Measurements from ENCODE around the gene KIT.

Gene KIT

DNA sequence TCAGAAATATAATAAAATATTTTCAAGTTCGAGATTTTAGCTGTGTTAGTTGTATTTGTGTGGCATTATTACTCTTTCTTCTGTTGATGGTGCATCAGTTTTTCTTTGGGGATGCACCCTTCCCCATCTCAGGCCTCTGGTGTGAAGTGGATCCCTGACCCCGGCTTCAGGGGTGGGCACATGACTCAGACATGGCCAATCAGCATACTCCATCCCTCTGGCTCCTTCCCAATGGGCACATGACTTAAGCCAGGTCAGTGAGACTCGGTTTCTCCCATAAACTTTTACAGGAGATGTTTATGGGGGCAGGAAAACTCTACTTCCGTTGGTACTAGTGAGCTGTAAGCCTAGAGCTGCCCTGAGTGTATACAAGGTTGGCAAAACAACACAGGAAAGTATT is 3.0 kb upstream of the KIT start:
- no peaks in the 10 kb centered on the region for H3K9me3 ChIP-seq (ENCODE audit: control insufficient read depth, low read length)
- H3K4me1 ChIP-seq = no peaks in the 10 kb centered on the region
- H3K36me3 ChIP-seq (ENCODE audit: control insufficient read depth, insufficient read depth, low read length) = no peaks in the 10 kb centered on the region
- TF ChIP-seq, protein P1, sequence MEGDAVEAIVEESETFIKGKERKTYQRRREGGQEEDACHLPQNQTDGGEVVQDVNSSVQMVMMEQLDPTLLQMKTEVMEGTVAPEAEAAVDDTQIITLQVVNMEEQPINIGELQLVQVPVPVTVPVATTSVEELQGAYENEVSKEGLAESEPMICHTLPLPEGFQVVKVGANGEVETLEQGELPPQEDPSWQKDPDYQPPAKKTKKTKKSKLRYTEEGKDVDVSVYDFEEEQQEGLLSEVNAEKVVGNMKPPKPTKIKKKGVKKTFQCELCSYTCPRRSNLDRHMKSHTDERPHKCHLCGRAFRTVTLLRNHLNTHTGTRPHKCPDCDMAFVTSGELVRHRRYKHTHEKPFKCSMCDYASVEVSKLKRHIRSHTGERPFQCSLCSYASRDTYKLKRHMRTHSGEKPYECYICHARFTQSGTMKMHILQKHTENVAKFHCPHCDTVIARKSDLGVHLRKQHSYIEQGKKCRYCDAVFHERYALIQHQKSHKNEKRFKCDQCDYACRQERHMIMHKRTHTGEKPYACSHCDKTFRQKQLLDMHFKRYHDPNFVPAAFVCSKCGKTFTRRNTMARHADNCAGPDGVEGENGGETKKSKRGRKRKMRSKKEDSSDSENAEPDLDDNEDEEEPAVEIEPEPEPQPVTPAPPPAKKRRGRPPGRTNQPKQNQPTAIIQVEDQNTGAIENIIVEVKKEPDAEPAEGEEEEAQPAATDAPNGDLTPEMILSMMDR (IDR thresholded peaks at IDR 0.05) = no peak
- H3K9ac ChIP-seq = no peak overlapping the region
- no peaks in the 10 kb centered on the region for H3K27me3 ChIP-seq (ENCODE audit: control insufficient read depth, insufficient read depth, low read length)
- H3K79me2 ChIP-seq = no peaks in the 10 kb centered on the region
- no peak overlapping the region for H2AFZ ChIP-seq
- no peak overlapping the region for H3K27ac ChIP-seq
- H3K4me3 ChIP-seq (ENCODE audit: low read depth, low read length) = no peak overlapping the region
- H3K4me2 ChIP-seq (ENCODE audit: low read length) = no peak overlapping the region

DNA sequence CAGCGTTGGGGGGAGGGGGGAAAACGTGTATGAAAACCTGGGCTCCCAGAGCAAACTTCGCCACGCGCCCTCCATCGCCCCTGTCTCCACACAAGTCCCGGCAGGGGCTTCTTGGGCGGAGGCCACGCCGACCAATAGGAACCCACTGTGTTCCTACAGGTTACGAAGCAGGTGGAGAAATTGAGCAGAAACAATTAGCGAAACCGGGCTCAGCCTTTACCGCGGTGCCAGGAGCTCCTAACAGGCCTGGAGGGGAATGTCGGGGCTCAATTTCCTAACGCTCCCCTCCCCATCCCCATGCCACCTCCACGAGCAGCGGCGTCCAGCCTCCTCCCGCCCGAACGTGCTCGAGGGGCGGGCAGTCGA is 589 bp upstream of the KIT start:
- Histone ChIP-seq H3K9ac (no peak overlapping the region), H3K79me2 (no peaks in the 10 kb centered on the region), H3K4me3 (ENCODE audit: low read depth, low read length) (peak overlapping the region; percentile 57), H3K36me3 (ENCODE audit: control insufficient read depth, insufficient read depth, low read length) (no peaks in the 10 kb centered on the region), H2AFZ (peak overlapping the region; percentile 29), H3K27me3 (ENCODE audit: control insufficient read depth, insufficient read depth, low read length) (no peaks in the 10 kb centered on the region), H3K4me2 (ENCODE audit: low read length) (peak overlapping the region; percentile 97), H3K4me1 (no peaks in the 10 kb centered on the region), H3K27ac (no peak overlapping the region), H3K9me3 (ENCODE audit: control insufficient read depth, low read length) (no peaks in the 10 kb centered on the region)
- TF ChIP-seq, protein P1 (IDR thresholded peaks at IDR 0.05) = no peak

DNA sequence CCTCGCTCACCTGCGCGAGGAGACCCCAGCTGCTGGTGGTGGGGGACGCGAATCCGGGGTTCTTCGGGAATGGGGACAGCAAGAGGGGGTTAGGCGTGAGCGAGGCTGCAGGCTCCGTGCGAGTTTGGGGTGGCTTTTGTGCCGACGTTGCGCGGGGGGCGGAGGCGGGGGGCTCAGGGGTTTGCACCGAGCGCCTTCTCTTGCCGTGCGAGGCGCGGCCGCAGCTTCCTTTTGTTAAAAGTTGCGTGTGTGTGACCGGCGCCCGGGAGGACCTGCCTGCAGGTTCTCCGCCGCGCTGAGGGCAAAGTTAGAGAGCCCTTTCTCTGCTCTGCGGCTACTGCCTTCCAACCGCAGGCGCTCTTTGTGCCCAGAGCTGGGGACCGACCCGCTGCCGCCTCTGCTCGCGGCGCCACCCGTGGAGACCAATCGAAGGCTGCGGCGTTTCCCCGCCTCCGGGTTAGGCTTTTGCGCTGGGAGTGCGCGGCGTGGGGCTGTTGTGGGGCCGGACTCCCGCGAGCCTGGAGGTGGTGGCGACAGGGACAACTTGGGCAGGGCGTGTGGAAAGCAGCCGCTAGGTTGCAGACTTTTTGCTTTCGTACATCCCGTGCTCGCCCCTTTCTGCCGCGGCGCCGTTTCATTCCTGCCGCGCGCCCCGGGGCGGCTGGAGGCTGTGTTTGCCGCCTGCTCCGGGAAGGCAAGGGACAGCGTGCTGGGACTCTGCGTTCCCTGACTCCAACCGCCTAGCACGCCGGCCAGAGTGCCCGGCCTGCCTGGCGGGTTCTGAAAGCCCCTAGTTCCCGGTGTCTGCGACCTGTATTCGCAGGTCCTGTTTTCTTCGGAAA is 716 bp downstream of the KIT start:
- no peaks in the 10 kb centered on the region for H3K79me2 ChIP-seq
- no peak overlapping the region for H3K27ac ChIP-seq
- H3K4me1 ChIP-seq = no peaks in the 10 kb centered on the region
- H3K9ac ChIP-seq = no peak overlapping the region
- peak overlapping the region; percentile 97 for H3K4me2 ChIP-seq (ENCODE audit: low read length)
- peak overlapping the region; percentile 50 for H2AFZ ChIP-seq
- H3K4me3 ChIP-seq (ENCODE audit: low read depth, low read length) = peak overlapping the region; percentile 57
- TF ChIP-seq, protein P1 (IDR thresholded peaks at IDR 0.05) = no peak
- H3K9me3 ChIP-seq (ENCODE audit: control insufficient read depth, low read length) = no peaks in the 10 kb centered on the region
- no peaks in the 10 kb centered on the region for H3K27me3 ChIP-seq (ENCODE audit: control insufficient read depth, insufficient read depth, low read length)
- no peaks in the 10 kb centered on the region for H3K36me3 ChIP-seq (ENCODE audit: control insufficient read depth, insufficient read depth, low read length)

DNA sequence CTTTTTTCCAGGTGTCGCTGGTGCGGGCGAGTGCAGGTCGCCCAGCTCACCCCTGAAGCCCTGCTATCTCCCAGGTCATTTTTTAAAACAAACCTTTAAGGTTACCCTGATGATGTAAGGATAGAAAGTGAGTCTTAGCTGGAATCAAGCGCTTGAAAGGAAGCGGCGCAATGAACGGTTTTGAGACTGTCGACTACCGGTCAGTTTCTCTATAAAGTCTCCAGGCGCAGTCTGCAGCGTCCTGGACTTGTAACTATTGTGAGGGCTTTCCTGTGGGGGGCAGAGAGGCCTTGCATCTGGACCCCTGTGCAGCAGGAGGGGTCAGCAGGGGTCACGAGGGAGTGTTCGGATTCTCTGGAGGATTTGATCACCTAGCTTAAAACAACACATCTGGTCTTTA is 1.6 kb downstream of the KIT start:
- H3K4me2 ChIP-seq (ENCODE audit: low read length) = peak overlapping the region; percentile 97
- H3K27me3 ChIP-seq (ENCODE audit: control insufficient read depth, insufficient read depth, low read length) = no peaks in the 10 kb centered on the region
- H2AFZ ChIP-seq = peak overlapping the region; percentile 50
- H3K79me2 ChIP-seq = no peaks in the 10 kb centered on the region
- no peaks in the 10 kb centered on the region for H3K9me3 ChIP-seq (ENCODE audit: control insufficient read depth, low read length)
- no peaks in the 10 kb centered on the region for H3K36me3 ChIP-seq (ENCODE audit: control insufficient read depth, insufficient read depth, low read length)
- no peak overlapping the region for H3K27ac ChIP-seq
- H3K4me1 ChIP-seq = no peaks in the 10 kb centered on the region
- H3K4me3 ChIP-seq (ENCODE audit: low read depth, low read length) = peak overlapping the region; percentile 57
- TF ChIP-seq, protein P1 (IDR thresholded peaks at IDR 0.05) = no peak
- H3K9ac ChIP-seq = no peak overlapping the region

Measured in parathyroid adenoma (tissue), 2 donors.